IMR-90 (cell line): Measurements from ENCODE around the gene CNPY1. TPM values are rescaled to one million over a fixed set of nuclear protein-coding genes. Genes with fewer than 3 reads are reported as not detected.

Experiments used
- ATAC-seq: fragments of 200-7000 bp; cut with Tn5 transposase; 2 replicates; pipeline ENCODE4 v1.9.1; 2020; ENCODE audit warnings: low read depth, mild to moderate bottlenecking, moderate library complexity
- BruUV-seq: library from RNA; stranded (reverse); fragments of 400-500 nt; replicated peaks from 2 replicates; lab custom pipeline; 2021; lab: Mats Ljungman, UMichigan
- CTCF ChIA-PET: fragments of 300-600 bp; formaldehyde crosslinking; extraction: SDS; loops from one replicate; lab custom pipeline; 2021; ENCODE audit warnings: antibody characterized with exemption; lab: Yijun Ruan, JAX
- POLR2A ChIA-PET: fragments of 300-600 bp; sonication (Branson Sonifier 250); formaldehyde crosslinking; loops from one replicate; lab custom pipeline; 2022; ENCODE audit warnings: antibody characterized with exemption; ENCODE audit not compliant: unreplicated experiment; lab: Charles Lee
- DNase-seq: peaks from one replicate; pipeline ENCODE4 v3.0.0; 2013
- H2AFZ ChIP-seq: replicated peaks from 2 replicates; pipeline ENCODE3; 2013; ENCODE audit warnings: low read length, mild to moderate bottlenecking; ENCODE audit not compliant: poor library complexity
- H2AK5ac ChIP-seq: 2 replicates; pipeline ENCODE4 v1.6.1; 2013; ENCODE audit warnings: low read depth, low read length, inconsistent platforms
- H2AK9ac ChIP-seq: replicated peaks from 2 replicates; pipeline ENCODE3; 2013; ENCODE audit warnings: mild to moderate bottlenecking, low read depth, low read length, moderate library complexity; ENCODE audit not compliant: poor library complexity
- H2BK120ac ChIP-seq: 2 replicates; pipeline ENCODE4 v1.6.1; 2013; ENCODE audit warnings: low read depth, low read length, inconsistent platforms
- H2BK15ac ChIP-seq: 3 replicates; pipeline ENCODE4 v1.6.1; 2013; ENCODE audit warnings: low read depth, low read length, inconsistent platforms
- H2BK20ac ChIP-seq: 2 replicates; pipeline ENCODE4 v1.6.1; 2013; ENCODE audit warnings: low read depth, mild to moderate bottlenecking, inconsistent platforms, low read length, moderate library complexity
- H2BK5ac ChIP-seq: 2 replicates; pipeline ENCODE4 v1.6.1; 2013; ENCODE audit warnings: mild to moderate bottlenecking, low read depth, low read length, inconsistent platforms; ENCODE audit not compliant: poor library complexity, severe bottlenecking
- H3K14ac ChIP-seq: replicated peaks from 2 replicates; pipeline ENCODE4 v1.6.1; 2013; ENCODE audit warnings: low read depth, low read length, inconsistent platforms
- H3K18ac ChIP-seq: 2 replicates; pipeline ENCODE4 v1.6.1; 2013; ENCODE audit warnings: low read depth, low read length, control low read depth
- H3K23ac ChIP-seq: 2 replicates; pipeline ENCODE4 v1.6.1; 2013; ENCODE audit warnings: low read depth, low read length, inconsistent platforms
- H3K27ac ChIP-seq: 2 replicates; pipeline ENCODE4 v1.5.1; 2013; ENCODE audit warnings: mild to moderate bottlenecking, control low read depth, low read length; ENCODE audit not compliant: insufficient read depth
- H3K27me3 ChIP-seq: 2 replicates; pipeline ENCODE4 v1.6.1; 2013; ENCODE audit warnings: low read length; ENCODE audit not compliant: control insufficient read depth, insufficient read depth
- H3K36me3 ChIP-seq: 2 replicates; pipeline ENCODE4 v1.6.1; 2013; ENCODE audit warnings: low read length, mixed read lengths; ENCODE audit not compliant: control insufficient read depth, insufficient read depth
- H3K4ac ChIP-seq: 2 replicates; pipeline ENCODE4 v1.6.1; 2013; ENCODE audit warnings: low read depth, low read length, inconsistent platforms
- H3K4me1 ChIP-seq: 2 replicates; pipeline ENCODE4 v1.6.1; 2013; ENCODE audit warnings: low read length, mixed read lengths; ENCODE audit not compliant: control insufficient read depth, insufficient read depth
- H3K4me2 ChIP-seq: 2 replicates; pipeline ENCODE4 v1.6.1; 2013; ENCODE audit warnings: low read depth, mild to moderate bottlenecking, control low read depth, low read length, moderate library complexity
- H3K4me3 ChIP-seq: 2 replicates; pipeline ENCODE4 v1.5.1; 2013; ENCODE audit warnings: low read depth, mild to moderate bottlenecking, control low read depth, low read length, moderate library complexity; ENCODE audit not compliant: insufficient read depth
- H3K56ac ChIP-seq: 2 replicates; pipeline ENCODE4 v1.6.1; 2013; ENCODE audit warnings: low read length, inconsistent platforms; ENCODE audit not compliant: insufficient read depth; ENCODE audit errors: extremely low read depth
- H3K79me1 ChIP-seq, 2 experiments: 2 replicates each; pipeline ENCODE4 v1.6.1; 2013; ENCODE audit warnings: low read length in 2 of 2, inconsistent platforms in 1 of 2, low read depth in 1 of 2
- H3K9ac ChIP-seq: 2 replicates; pipeline ENCODE4 v1.6.1; 2013; ENCODE audit warnings: low read depth, low read length, control low read depth
- H3K9me1 ChIP-seq: 2 replicates; pipeline ENCODE4 v1.6.1; 2013; ENCODE audit warnings: low read length, inconsistent platforms; ENCODE audit not compliant: insufficient read depth
- H3K9me3 ChIP-seq: 2 replicates; pipeline ENCODE4 v1.6.1; 2013; ENCODE audit warnings: low read length; ENCODE audit not compliant: control insufficient read depth, insufficient read depth
- H4K20me1 ChIP-seq: 2 replicates; pipeline ENCODE4 v1.6.1; 2013; ENCODE audit warnings: low read length, inconsistent platforms; ENCODE audit not compliant: insufficient read depth
- H4K5ac ChIP-seq: 2 replicates; pipeline ENCODE4 v1.6.1; 2013; ENCODE audit warnings: mild to moderate bottlenecking, low read depth, low read length, control low read depth
- H4K8ac ChIP-seq, 2 experiments: 2 replicates each; pipeline ENCODE4 v1.6.1; 2013; ENCODE audit warnings: low read depth in 2 of 2, low read length in 2 of 2, control low read depth in 1 of 2, inconsistent platforms in 1 of 2
- H4K91ac ChIP-seq: 2 replicates; pipeline ENCODE4 v1.6.1; 2013; ENCODE audit warnings: low read depth, low read length, inconsistent platforms; ENCODE audit not compliant: insufficient read depth
- MAZ ChIP-seq: IDR thresholded peaks from 2 replicates; pipeline ENCODE4 v1.6.1; 2012; ENCODE audit warnings: low read depth, mild to moderate bottlenecking, low read length, improper control_type of control experiment, moderate library complexity, borderline replicate concordance
- POLR2A ChIP-seq: IDR thresholded peaks from 2 replicates; pipeline ENCODE4 v1.6.1; 2012; ENCODE audit warnings: mild to moderate bottlenecking, low read depth, low read length
- RAD21 ChIP-seq: IDR thresholded peaks from 2 replicates; pipeline ENCODE4 v1.6.1; 2012; ENCODE audit warnings: low read length, improper control_type of control experiment
- SMC3 ChIP-seq: fragments of 150-350 bp; IDR thresholded peaks from 2 replicates; pipeline ENCODE4 v1.6.1; 2016; ENCODE audit warnings: low read depth, mild to moderate bottlenecking, antibody characterized with exemption, low read length, moderate library complexity
- WGBS, 2 experiments: methylation state at CpG; one replicate each; pipeline versions ENCODE4 v1.1.5 to v1.1.7; 2013; ENCODE audit warnings: missing lambda C conversion rate in 2 of 2; ENCODE audit not compliant: insufficient read length in 1 of 2; ENCODE audit errors: extremely low coverage in 2 of 2; 5-methylcytosine and 5-hydroxymethylcytosine counted together
- dilution Hi-C: fragments of 300-500 bp; cut with HindIII; formaldehyde crosslinking; loops from one replicate; pipeline ENCODE4 v1.14.3; 2018; ENCODE audit warnings: low sequenced_read_pairs; ENCODE audit not compliant: unreplicated experiment
- in situ Hi-C: fragments of 300-500 bp; cut with MboI; formaldehyde crosslinking; loops from 3 replicates; pipeline ENCODE4 v1.14.3; 2019; ENCODE audit warnings: low sequenced_read_pairs, inconsistent platforms, mixed read lengths
- intact Hi-C: fragments of 100-400 bp; cut with micrococcal nuclease; formaldehyde crosslinking; loops from 2 replicates; pipeline ENCODE4 v1.10.0; 2022
- polyA plus RNA-seq, 3 experiments: library from polyadenylated mRNA; depleted of rRNA; stranded (reverse); fragments of >200 nt; gene quantifications; 2 replicates each; pipeline ENCODE4 v1.2.3, GENCODE V29; 2012; ENCODE audit warnings: low replicate concordance in 1 of 3
- total RNA-seq: library from RNA; depleted of rRNA; stranded (reverse); fragments of >200 nt; gene quantifications from 2 replicates; pipeline ENCODE4 v1.2.3, GENCODE V29; 2012

CNPY1 gene
- total and polyA plus RNA-seq, 2 of the 4 experiments (the other 2 are of a cell fraction) = not detected

DNA sequence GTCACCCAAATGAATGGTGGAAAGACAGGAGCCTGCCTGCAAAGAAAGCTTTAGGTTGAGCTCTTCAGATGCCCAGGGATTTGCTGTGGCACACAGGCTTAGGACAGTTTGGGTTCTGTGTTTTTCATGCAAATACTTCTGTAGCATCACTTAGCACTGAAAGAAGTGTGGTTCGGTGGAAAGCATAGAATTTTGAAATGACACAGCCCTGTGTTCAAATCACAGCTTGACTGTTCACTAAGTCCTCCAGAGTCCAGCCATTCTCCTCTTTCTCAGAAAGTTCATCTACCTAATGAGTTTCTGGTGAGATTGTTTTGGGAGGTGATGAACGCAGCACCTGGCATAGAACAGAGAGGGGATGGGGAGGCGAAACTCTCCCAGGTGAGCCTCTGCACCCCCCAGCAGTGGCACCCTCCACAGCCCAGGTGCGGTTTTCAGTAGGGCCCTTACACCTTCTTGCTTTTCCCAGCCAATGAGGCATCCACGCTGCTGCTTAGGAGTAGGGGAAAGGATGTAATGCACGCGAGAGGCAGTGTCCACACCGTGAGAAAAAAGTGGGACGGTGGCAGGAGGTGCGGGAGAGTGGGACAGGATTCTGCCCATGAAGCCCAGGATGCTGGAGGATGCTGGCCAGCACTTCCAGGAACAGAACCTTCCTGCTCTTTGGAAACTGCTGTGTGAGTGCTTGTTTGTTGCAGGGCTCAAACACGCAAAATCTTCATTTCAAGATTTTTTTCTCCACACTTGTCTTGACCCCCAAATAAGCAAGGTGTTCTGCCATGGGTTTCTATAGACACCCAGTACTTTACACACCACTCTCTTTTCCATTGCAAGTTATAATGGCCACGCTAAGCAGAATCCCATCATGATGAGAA lies 76.8 kb downstream of the CNPY1 start:
- POLR2A ChIA-PET = no interaction called here
- in situ Hi-C loops (no loop called here), intact Hi-C loops (no loop called here), dilution Hi-C loops (no loop called here)
- 10% methylated on average over 3 of the region's 12 CpGs; no CpG with 5 or more reads in 1 of the 2 experiments for WGBS, 2 experiments
- Histone ChIP-seq H2BK20ac (no peak overlapping the region), H4K20me1 (no peaks in the 10 kb centered on the region), H3K23ac (no peak overlapping the region), H3K18ac (no peak overlapping the region), H3K4me2 (no peak overlapping the region), H3K9me3 (no peaks in the 10 kb centered on the region), H2BK15ac (no peak overlapping the region), H3K36me3 (no peaks in the 10 kb centered on the region), H3K9ac (no peak overlapping the region), H4K91ac (no peak overlapping the region), H3K27ac (no peak overlapping the region), H2BK5ac (no peak overlapping the region), H4K5ac (no peak overlapping the region), H3K79me1 (no peaks in the 10 kb centered on the region), H3K9me1 (no peaks in the 10 kb centered on the region), H2AK5ac (no peak overlapping the region), H3K4me1 (no peaks in the 10 kb centered on the region), H4K8ac (no peak overlapping the region), H3K14ac (no peak overlapping the region), H2AK9ac (no peak overlapping the region), H3K4ac (no peak overlapping the region), H2BK120ac (no peak overlapping the region), H2AFZ (no peak overlapping the region), H3K4me3 (no peak overlapping the region), H3K56ac (no peak overlapping the region), H3K27me3 (peaks cover 87% of the 10 kb centered on the region)
- CTCF ChIA-PET = no interaction called here
- ATAC-seq (no peak), DNase-seq (no peak)
- no TSS peak for BruUV-seq
- TF ChIP-seq MAZ (no peak), RAD21 (no peak), SMC3 (no peak), POLR2A (no peak)
